ENCODE measurements around the gene ROCK2. TPM values are rescaled to one million over a fixed set of nuclear protein-coding genes. Genes with fewer than 3 reads are reported as not detected.
A peak's percentile ranks its signal among the peaks of the same experiment; 100 is the strongest.

ROCK2 gene
- total and polyA plus RNA-seq, 2 of the 13 experiments (the other 11 are each of a cell fraction or from before 2014, with no cell fraction given), result 38.1 to 119 TPM

DNA sequence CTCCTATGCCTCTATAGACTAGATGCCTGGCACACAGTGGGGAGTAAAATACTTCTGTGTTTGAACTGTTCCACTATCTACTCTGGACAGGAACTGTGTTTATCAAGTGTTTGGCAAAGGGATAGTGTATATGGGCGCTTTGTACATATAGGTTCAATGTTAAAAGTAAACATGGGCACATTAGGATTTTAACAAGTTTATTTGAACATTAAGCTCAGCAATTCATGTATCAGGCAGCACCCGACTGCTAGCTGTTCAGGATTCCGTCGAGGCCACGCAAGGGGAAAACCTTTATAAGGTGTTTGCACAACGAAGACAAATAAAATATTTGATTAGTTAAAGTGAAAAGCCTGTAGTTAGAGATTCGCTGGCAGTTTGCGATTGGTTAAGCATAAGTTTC is 43.4 kb upstream of the ROCK2 start (continued):
- TF ChIP-seq, protein P1, sequence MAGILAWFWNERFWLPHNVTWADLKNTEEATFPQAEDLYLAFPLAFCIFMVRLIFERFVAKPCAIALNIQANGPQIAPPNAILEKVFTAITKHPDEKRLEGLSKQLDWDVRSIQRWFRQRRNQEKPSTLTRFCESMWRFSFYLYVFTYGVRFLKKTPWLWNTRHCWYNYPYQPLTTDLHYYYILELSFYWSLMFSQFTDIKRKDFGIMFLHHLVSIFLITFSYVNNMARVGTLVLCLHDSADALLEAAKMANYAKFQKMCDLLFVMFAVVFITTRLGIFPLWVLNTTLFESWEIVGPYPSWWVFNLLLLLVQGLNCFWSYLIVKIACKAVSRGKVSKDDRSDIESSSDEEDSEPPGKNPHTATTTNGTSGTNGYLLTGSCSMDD (CRISPR knock-in tag; IDR thresholded peaks at IDR 0.05), result no peak
- 0 out of 2 replicates have a peak, but pooled peaks have one; percentile 75 for TF ChIP-seq RORA (CRISPR knock-in tag; IDR thresholded peaks at IDR 0.05)
- TF ChIP-seq THAP11 (CRISPR knock-in tag; IDR thresholded peaks at IDR 0.05), result 0 out of 2 replicates have a peak, but pooled peaks have one; percentile 27
- no peak for TF ChIP-seq CREB1 (IDR thresholded peaks at IDR 0.05)
- TF ChIP-seq CREB1 (CRISPR knock-in tag; IDR thresholded peaks at IDR 0.05), result peak; percentile 60
- TF ChIP-seq, protein P2, sequence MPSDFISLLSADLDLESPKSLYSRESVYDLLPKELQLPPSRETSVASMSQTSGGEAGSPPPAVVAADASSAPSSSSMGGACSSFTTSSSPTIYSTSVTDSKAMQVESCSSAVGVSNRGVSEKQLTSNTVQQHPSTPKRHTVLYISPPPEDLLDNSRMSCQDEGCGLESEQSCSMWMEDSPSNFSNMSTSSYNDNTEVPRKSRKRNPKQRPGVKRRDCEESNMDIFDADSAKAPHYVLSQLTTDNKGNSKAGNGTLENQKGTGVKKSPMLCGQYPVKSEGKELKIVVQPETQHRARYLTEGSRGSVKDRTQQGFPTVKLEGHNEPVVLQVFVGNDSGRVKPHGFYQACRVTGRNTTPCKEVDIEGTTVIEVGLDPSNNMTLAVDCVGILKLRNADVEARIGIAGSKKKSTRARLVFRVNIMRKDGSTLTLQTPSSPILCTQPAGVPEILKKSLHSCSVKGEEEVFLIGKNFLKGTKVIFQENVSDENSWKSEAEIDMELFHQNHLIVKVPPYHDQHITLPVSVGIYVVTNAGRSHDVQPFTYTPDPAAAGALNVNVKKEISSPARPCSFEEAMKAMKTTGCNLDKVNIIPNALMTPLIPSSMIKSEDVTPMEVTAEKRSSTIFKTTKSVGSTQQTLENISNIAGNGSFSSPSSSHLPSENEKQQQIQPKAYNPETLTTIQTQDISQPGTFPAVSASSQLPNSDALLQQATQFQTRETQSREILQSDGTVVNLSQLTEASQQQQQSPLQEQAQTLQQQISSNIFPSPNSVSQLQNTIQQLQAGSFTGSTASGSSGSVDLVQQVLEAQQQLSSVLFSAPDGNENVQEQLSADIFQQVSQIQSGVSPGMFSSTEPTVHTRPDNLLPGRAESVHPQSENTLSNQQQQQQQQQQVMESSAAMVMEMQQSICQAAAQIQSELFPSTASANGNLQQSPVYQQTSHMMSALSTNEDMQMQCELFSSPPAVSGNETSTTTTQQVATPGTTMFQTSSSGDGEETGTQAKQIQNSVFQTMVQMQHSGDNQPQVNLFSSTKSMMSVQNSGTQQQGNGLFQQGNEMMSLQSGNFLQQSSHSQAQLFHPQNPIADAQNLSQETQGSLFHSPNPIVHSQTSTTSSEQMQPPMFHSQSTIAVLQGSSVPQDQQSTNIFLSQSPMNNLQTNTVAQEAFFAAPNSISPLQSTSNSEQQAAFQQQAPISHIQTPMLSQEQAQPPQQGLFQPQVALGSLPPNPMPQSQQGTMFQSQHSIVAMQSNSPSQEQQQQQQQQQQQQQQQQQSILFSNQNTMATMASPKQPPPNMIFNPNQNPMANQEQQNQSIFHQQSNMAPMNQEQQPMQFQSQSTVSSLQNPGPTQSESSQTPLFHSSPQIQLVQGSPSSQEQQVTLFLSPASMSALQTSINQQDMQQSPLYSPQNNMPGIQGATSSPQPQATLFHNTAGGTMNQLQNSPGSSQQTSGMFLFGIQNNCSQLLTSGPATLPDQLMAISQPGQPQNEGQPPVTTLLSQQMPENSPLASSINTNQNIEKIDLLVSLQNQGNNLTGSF (CRISPR knock-in tag; IDR thresholded peaks at IDR 0.05), result no peak
- TF ChIP-seq, protein P3, sequence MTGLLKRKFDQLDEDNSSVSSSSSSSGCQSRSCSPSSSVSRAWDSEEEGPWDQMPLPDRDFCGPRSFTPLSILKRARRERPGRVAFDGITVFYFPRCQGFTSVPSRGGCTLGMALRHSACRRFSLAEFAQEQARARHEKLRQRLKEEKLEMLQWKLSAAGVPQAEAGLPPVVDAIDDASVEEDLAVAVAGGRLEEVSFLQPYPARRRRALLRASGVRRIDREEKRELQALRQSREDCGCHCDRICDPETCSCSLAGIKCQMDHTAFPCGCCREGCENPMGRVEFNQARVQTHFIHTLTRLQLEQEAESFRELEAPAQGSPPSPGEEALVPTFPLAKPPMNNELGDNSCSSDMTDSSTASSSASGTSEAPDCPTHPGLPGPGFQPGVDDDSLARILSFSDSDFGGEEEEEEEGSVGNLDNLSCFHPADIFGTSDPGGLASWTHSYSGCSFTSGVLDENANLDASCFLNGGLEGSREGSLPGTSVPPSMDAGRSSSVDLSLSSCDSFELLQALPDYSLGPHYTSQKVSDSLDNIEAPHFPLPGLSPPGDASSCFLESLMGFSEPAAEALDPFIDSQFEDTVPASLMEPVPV (CRISPR knock-in tag; IDR thresholded peaks at IDR 0.05), result no peak
- no peak for TF ChIP-seq NFE2L1 (CRISPR knock-in tag; IDR thresholded peaks at IDR 0.05; ENCODE audit: borderline replicate concordance)
- TF ChIP-seq, protein P4, sequence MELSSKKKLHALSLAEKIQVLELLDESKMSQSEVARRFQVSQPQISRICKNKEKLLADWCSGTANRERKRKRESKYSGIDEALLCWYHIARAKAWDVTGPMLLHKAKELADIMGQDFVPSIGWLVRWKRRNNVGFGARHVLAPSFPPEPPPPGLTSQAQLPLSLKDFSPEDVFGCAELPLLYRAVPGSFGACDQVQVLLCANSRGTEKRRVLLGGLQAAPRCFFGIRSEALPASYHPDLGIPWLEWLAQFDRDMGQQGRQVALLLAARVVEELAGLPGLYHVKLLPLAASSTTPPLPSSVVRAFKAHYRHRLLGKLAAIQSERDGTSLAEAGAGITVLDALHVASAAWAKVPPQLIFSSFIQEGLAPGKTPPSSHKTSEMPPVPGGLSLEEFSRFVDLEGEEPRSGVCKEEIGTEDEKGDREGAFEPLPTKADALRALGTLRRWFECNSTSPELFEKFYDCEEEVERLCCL (CRISPR knock-in tag; IDR thresholded peaks at IDR 0.05; ENCODE audit: borderline replicate concordance), result no peak
- TF ChIP-seq ZFP36L2 (CRISPR knock-in tag; IDR thresholded peaks at IDR 0.05), result no peak
- TF ChIP-seq ZNF788 (CRISPR knock-in tag; IDR thresholded peaks at IDR 0.05; ENCODE audit: borderline replicate concordance), result no peak
- 0 out of 2 replicates have a peak, but pooled peaks have one; percentile 13 for TF ChIP-seq ONECUT2 (CRISPR knock-in tag; IDR thresholded peaks at IDR 0.05)
- no peak for TF ChIP-seq ZNF296 (CRISPR knock-in tag; conservative IDR thresholded peaks at IDR 0.05)
- TF ChIP-seq ZMYM3 (CRISPR knock-in tag; IDR thresholded peaks at IDR 0.05), result no peak
- TF ChIP-seq, protein P5, sequence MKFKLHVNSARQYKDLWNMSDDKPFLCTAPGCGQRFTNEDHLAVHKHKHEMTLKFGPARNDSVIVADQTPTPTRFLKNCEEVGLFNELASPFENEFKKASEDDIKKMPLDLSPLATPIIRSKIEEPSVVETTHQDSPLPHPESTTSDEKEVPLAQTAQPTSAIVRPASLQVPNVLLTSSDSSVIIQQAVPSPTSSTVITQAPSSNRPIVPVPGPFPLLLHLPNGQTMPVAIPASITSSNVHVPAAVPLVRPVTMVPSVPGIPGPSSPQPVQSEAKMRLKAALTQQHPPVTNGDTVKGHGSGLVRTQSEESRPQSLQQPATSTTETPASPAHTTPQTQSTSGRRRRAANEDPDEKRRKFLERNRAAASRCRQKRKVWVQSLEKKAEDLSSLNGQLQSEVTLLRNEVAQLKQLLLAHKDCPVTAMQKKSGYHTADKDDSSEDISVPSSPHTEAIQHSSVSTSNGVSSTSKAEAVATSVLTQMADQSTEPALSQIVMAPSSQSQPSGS (CRISPR knock-in tag; IDR thresholded peaks at IDR 0.05), result peak; percentile 60; the same call in 1 of the 2 replicates
- no peak for TF ChIP-seq KDM4B (CRISPR knock-in tag; IDR thresholded peaks at IDR 0.05)
- TF ChIP-seq, protein P6, sequence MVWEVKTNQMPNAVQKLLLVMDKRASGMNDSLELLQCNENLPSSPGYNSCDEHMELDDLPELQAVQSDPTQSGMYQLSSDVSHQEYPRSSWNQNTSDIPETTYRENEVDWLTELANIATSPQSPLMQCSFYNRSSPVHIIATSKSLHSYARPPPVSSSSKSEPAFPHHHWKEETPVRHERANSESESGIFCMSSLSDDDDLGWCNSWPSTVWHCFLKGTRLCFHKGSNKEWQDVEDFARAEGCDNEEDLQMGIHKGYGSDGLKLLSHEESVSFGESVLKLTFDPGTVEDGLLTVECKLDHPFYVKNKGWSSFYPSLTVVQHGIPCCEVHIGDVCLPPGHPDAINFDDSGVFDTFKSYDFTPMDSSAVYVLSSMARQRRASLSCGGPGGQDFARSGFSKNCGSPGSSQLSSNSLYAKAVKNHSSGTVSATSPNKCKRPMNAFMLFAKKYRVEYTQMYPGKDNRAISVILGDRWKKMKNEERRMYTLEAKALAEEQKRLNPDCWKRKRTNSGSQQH (CRISPR knock-in tag; IDR thresholded peaks at IDR 0.05; ENCODE audit: low read depth), result no peak
- TF ChIP-seq STAT5B (CRISPR knock-in tag; IDR thresholded peaks at IDR 0.05), result no peak
- TF ChIP-seq ZFX (CRISPR knock-in tag; IDR thresholded peaks at IDR 0.05; ENCODE audit: low read depth), result no peak

All from HepG2 (cell line).